ENCODE measurements around the gene ZNF584. TPM values are rescaled to one million over a fixed set of nuclear protein-coding genes. Genes with fewer than 3 reads are reported as not detected.

ZNF584 gene
- polyA plus RNA-seq, 4 donors: 11.2 to 14.6 (median 14.3) TPM

DNA sequence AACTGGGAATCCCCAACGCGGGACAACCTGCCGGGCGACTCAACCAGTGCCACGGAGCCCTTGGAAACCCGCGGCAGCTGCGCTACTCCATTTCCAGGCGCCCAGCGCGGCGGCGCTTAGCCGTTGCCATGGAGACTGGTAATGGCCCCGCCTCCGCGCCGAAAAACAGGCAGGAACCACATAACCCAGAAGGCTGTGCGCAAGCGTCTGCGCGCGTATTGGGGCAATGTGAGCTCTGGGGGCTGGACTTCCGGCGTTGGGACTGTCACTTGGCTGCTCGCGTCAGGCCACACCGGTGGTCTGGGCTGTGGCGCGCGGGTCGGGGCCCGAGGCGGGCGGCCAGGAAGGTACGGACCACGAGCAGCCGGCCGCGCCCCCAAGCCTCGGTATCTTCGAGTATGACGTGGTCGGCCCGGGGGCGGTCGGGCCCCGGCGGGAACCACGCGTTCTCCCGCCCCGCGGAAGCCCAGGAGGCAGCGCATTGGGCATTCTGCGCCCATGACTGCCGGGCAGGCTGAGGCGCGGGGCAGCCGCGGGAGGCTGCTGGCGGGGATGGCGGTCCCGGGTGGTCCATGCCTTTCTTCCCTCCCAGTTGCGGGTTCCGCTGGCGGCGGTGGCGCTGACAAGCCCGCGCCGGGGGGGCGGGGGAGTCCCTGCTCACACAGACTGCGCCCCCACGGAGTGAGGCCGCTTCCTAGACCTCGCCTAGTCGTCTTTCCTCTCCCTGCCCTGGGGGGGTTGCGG is 43.1 kb downstream of the ZNF584 start, which contains the start of gene ZNF324B:
ZNF324B (plus strand) TSS at position 265 of the 744 bp plus-strand sequence. CDS start 2,080 bp downstream, outside the sequence.
- peak; percentile 80 to 97 (median 88) for DNase-seq (ENCODE audit: low read depth in 4 of 4, low spot score in 2 of 4)

DNA sequence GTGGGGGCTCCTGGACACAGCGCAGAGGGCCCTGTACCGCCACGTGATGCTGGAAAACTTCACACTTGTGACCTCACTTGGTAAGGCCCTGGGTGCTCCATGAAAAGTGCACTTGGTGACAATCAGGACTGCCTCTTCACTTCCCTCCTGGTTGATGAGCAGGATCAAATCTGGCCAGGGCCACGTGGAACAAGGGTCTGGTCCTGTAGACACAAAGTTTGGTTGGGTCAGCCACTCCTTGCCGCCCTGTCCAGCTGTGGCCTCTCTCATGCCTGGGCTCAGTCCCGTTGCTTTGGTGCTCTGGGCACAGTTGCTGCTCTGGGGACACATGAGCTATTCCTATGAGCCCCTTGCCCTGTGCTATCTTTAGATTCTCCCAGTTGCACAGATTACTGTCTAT is 45.3 kb downstream of the ZNF584 start:
- DNase-seq (ENCODE audit: low read depth in 4 of 4, low spot score in 2 of 4): no peak

DNA sequence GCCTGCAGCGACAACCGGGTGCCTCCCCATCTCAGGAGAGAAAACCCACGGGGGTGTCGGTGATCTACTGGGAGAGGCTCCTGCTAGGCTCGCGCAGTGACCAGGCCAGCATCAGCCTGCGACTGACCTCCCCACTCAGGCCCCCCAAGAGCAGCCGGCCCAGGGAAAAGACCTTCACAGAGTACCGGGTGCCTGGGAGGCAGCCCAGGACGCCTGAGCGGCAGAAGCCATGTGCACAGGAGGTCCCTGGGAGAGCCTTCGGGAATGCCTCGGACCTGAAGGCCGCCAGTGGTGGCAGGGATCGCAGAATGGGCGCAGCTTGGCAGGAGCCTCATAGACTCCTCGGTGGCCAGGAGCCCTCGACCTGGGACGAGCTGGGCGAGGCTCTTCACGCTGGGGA is 46.9 kb downstream of the ZNF584 start:
- DNase-seq (ENCODE audit: low read depth in 4 of 4, low spot score in 2 of 4): no peak

DNA sequence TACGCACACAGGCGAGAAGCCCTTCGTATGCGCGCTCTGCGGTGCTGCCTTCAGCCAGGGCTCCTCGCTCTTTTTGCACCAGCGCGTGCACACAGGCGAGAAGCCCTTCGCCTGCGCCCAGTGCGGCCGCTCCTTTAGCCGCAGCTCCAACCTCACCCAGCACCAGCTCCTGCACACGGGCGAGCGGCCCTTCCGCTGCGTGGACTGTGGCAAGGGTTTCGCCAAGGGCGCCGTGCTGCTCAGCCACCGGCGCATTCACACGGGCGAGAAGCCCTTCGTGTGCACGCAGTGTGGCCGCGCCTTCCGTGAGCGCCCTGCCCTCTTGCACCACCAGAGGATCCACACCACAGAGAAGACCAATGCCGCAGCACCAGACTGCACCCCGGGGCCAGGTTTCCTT is 47.7 kb downstream of the ZNF584 start:
- DNase-seq (ENCODE audit: low read depth in 4 of 4, low spot score in 2 of 4): no peak

DNA sequence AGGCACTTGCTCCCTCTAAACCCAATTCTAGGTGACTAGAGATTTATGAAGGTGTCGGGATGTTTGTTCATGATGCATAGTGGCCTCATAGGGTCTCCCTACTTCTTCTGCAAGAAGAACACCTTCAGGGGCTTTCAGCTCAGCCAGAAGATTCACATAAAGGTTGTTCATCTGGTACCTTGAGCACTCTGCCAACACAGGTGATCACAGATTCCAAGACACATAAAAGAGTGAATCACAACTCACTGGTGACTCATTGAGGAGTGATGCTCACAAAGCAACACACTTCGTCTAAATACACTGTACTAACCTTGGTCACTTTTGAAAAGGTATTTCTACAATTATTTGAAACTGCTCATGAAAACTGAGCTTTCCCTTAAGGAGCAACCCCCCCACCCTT is 51.6 kb downstream of the ZNF584 start:
- DNase-seq (ENCODE audit: low read depth in 4 of 4, low spot score in 2 of 4): no peak

DNA sequence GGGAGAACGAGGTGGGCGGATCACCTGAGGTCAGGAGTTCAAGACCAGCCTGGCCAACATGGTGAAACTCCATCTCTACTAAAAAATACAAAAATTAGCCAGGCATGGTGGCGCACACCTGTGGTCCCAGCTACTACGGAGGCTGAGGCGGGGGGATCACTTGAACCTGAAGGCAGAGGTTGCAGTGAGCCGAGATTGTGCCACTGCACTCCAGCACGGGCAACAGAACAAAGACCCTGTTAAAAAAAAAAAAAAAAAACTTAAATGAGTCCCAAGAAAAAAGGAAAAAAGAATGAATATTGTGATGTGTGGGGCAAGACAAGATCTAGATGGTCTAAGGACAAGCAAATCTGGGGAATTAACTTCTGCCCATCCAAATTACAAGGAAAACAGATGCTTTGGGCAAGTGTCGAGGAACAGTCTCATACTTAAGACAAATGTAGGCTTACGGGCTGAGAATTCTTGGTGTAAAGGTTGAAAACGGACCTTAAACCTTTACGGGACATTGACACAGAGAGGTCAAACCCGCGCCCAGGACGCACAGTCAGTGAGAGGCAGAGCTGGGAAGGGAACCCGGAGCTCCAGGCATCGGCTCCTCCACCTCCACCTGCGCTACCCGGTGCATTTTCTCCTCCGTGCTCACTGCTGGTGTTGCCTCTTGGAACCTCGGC is 57.8 kb downstream of the ZNF584 start:
- DNase-seq (ENCODE audit: low read depth in 4 of 4, low spot score in 2 of 4): no peak

DNA sequence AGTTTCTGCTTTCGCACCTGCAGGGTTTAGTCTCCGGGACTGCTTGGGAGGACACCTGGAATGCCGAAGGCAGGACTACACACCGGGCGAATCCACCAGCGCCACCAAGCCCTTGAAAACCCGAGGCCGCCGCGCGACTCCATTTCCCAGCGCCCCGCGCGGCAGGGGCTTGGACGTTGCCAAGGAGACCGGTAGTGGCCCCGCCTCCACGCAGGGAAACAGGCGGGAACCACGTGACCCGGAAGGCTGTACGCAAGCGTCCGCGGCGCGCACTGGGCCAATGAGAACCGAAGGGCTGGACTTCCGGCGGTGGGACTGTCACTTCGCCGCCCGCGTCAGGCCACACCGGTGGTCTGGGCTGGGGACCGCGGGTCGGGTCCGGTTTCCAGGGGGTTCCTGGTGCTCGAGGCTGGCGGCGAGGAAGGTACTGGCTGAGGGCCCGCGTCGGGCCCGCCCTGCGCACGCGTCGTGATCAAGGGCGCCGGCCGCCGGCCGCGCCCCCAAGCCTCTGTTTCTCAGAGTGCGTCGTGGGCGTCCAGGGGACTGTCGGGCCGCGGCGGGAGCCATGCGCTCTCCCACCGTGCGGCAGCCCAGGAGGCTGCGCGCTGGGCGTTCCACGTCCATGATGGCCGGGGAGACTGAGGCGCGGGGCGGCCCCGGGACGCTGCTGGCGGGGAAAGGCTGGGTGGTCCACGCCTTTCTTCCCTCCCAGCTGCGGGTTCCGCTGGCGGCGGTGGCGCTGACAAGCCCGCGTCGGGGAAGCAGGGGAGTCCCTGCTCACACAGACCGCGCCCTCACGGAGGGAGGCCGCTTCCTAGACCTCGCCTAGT is 58.5 kb downstream of the ZNF584 start, which contains the start of gene ZNF324:
ZNF324 (plus strand) TSS at position 321 of the 830 bp plus-strand sequence. CDS start 2,106 bp downstream, outside the sequence.
- DNase-seq (ENCODE audit: low read depth in 4 of 4, low spot score in 2 of 4): peak; percentile 86 to 95 (median 92)

Other genes with a start within 250 kb of the ZNF584 start
- 10 to 100 TPM; 17.6 to 25.8 (median 20.7) TPM for gene ZNF274, start 225.6 kb upstream of the ZNF584 start, polyA plus RNA-seq (ENCODE audit: insufficient read length in 4 of 4)
- gene ZNF544, start 179.7 kb upstream of the ZNF584 start, polyA plus RNA-seq (ENCODE audit: insufficient read length in 4 of 4): 10 to 100 TPM; 32.4 to 48.9 (median 35.6) TPM
- gene ZNF8, start 129.7 kb upstream of the ZNF584 start, polyA plus RNA-seq (ENCODE audit: insufficient read length in 4 of 4): 1 to 10 TPM; 6.1 to 9.9 (median 7.9) TPM
- 10 to 100 TPM; 49.7 to 58.3 (median 51.6) TPM for gene ERVK3-1, start 103.3 kb upstream of the ZNF584 start, polyA plus RNA-seq (ENCODE audit: insufficient read length in 4 of 4)
- 1 to 10 TPM; 3.0 to 4.2 (median 3.5) TPM for gene ZSCAN22, start 81.7 kb upstream of the ZNF584 start, polyA plus RNA-seq (ENCODE audit: insufficient read length in 4 of 4)
- gene A1BG, start 55.2 kb upstream of the ZNF584 start, polyA plus RNA-seq (ENCODE audit: insufficient read length in 4 of 4): 1 to 10 TPM; 1.3 to 2.0 (median 1.5) TPM
- 1 to 10 TPM; 3.4 to 7.9 (median 5.6) TPM for gene ZNF497, start 45.9 kb upstream of the ZNF584 start, polyA plus RNA-seq (ENCODE audit: insufficient read length in 4 of 4)
- gene ZNF837, start 27.6 kb upstream of the ZNF584 start, polyA plus RNA-seq (ENCODE audit: insufficient read length in 4 of 4): 1 to 10 TPM; 2.6 to 7.1 (median 5.3) TPM
- 1,000 to 10,000 TPM in 2 of 4 donors, 100 to 1,000 TPM in 2; 891 to 1,257 (median 971) TPM for gene RPS5, start 21.4 kb upstream of the ZNF584 start, polyA plus RNA-seq (ENCODE audit: insufficient read length in 4 of 4)
- gene RNF225, start 13.0 kb upstream of the ZNF584 start, polyA plus RNA-seq (ENCODE audit: insufficient read length in 4 of 4): not detected
- gene ZNF132, start 31.5 kb downstream of the ZNF584 start, polyA plus RNA-seq (ENCODE audit: insufficient read length in 4 of 4): 10 to 100 TPM; 11.9 to 16.1 (median 15.0) TPM
- 1 to 10 TPM; 4.5 to 7.0 (median 5.6) TPM for gene ZNF324B, start 43.0 kb downstream of the ZNF584 start, polyA plus RNA-seq (ENCODE audit: insufficient read length in 4 of 4)
- 10 to 100 TPM in 2 of 4 donors, 1 to 10 TPM in 2; 8.9 to 13.5 (median 10.8) TPM for gene ZNF324, start 58.4 kb downstream of the ZNF584 start, polyA plus RNA-seq (ENCODE audit: insufficient read length in 4 of 4)
- gene ZNF446, start 67.7 kb downstream of the ZNF584 start, polyA plus RNA-seq (ENCODE audit: insufficient read length in 4 of 4): 10 to 100 TPM; 12.4 to 24.5 (median 17.9) TPM
- 10 to 100 TPM in 2 of 4 donors, 1 to 10 TPM in 2; 9.7 to 13.4 (median 10.1) TPM for gene SLC27A5, start 103.3 kb downstream of the ZNF584 start, polyA plus RNA-seq (ENCODE audit: insufficient read length in 4 of 4)
- 10 to 100 TPM in 3 of 4 donors, 1 to 10 TPM in 1; 9.0 to 18.3 (median 13.5) TPM for gene ZBTB45, start 111.2 kb downstream of the ZNF584 start, polyA plus RNA-seq (ENCODE audit: insufficient read length in 4 of 4)
- 100 to 1,000 TPM; 665 to 780 (median 704) TPM for gene TRIM28, start 135.4 kb downstream of the ZNF584 start, polyA plus RNA-seq (ENCODE audit: insufficient read length in 4 of 4)
- 100 to 1,000 TPM; 118 to 132 (median 126) TPM for gene CHMP2A, start 146.5 kb downstream of the ZNF584 start, polyA plus RNA-seq (ENCODE audit: insufficient read length in 4 of 4)
- gene UBE2M, start 150.0 kb downstream of the ZNF584 start, polyA plus RNA-seq (ENCODE audit: insufficient read length in 4 of 4): 100 to 1,000 TPM in 1 of 4 donors, 10 to 100 TPM in 3; 87.6 to 104 (median 95.3) TPM
- 10 to 100 TPM; 18.2 to 61.3 (median 43.9) TPM for gene MZF1, start 164.7 kb downstream of the ZNF584 start, polyA plus RNA-seq (ENCODE audit: insufficient read length in 4 of 4)

All from left renal cortex interstitium (tissue), 4 donors.